H1 (cell line): ENCODE measurements around the gene PPP2R3B. TPM values are rescaled to one million over a fixed set of nuclear protein-coding genes. Genes with fewer than 3 reads are reported as not detected.

Experiments used
- CTCF ChIA-PET: fragments of 300-600 bp; sonication (Branson Sonifier 250); formaldehyde crosslinking; loops from one replicate; lab custom pipeline; 2021; ENCODE audit not compliant: partially characterized antibody; lab: Charles Lee
- POLR2A ChIA-PET: fragments of 300-600 bp; sonication (Branson Sonifier 250); formaldehyde crosslinking; loops from one replicate; lab custom pipeline; 2021; ENCODE audit warnings: inconsistent platforms; ENCODE audit not compliant: partially characterized antibody; lab: Charles Lee
- DNase-seq, 2 experiments: peaks; one replicate each; pipeline versions ENCODE4 v3.0.0 to v3.0.0-alpha.2; 2010 to 2022; ENCODE audit warnings: low spot score in 2 of 2, low read depth in 1 of 2, mixed read lengths in 1 of 2
- FAIRE-seq: peaks from 2 replicates; lab custom pipeline; 2011; peaks lifted over from hg19 to GRCh38; lab: Jason Lieb, UNC
- H2AFZ ChIP-seq: 2 replicates; pipeline ENCODE4 v1.8.1; 2012; ENCODE audit warnings: low read length, inconsistent platforms
- H2AK5ac ChIP-seq: 2 replicates; pipeline ENCODE4 v1.6.1; 2013; ENCODE audit warnings: low read depth, low read length
- H2BK120ac ChIP-seq: replicated peaks from 2 replicates; pipeline ENCODE3; 2013; ENCODE audit warnings: low read depth, low read length, inconsistent platforms
- H2BK12ac ChIP-seq: 2 replicates; pipeline ENCODE4 v1.6.1; 2013; ENCODE audit warnings: low read depth, low read length
- H2BK15ac ChIP-seq: 2 replicates; pipeline ENCODE4 v1.6.1; 2013; ENCODE audit warnings: low read length
- H2BK20ac ChIP-seq: 2 replicates; pipeline ENCODE4 v1.6.1; 2013; ENCODE audit warnings: low read length
- H2BK5ac ChIP-seq: 2 replicates; pipeline ENCODE4 v1.6.1; 2013; ENCODE audit warnings: low read depth, low read length
- H3K14ac ChIP-seq: 2 replicates; pipeline ENCODE4 v1.6.1; 2013; ENCODE audit warnings: inconsistent platforms; ENCODE audit not compliant: insufficient read length
- H3K18ac ChIP-seq: 2 replicates; pipeline ENCODE4 v1.6.1; 2013; ENCODE audit warnings: low read length; ENCODE audit errors: extremely low read depth
- H3K23ac ChIP-seq: 2 replicates; pipeline ENCODE4 v1.6.1; 2013; ENCODE audit warnings: inconsistent platforms; ENCODE audit not compliant: insufficient read length
- H3K23me2 ChIP-seq: 2 replicates; pipeline ENCODE4 v1.6.1; 2013; ENCODE audit warnings: low read depth, low read length
- H3K27ac ChIP-seq: 2 replicates; pipeline ENCODE4 v1.6.1; 2011; ENCODE audit warnings: low read depth, low read length, inconsistent platforms
- H3K27me3 ChIP-seq, 4 experiments: replicated peaks in 1 of 4; 1 replicate in 1 of 4; 2 replicates in 3 of 4; pipeline versions ENCODE4 v1.6.1 to v1.8.1; 2011 to 2013; ENCODE audit warnings: low read length in 3 of 4, mild to moderate bottlenecking in 3 of 4, inconsistent platforms in 2 of 4, mixed read lengths in 2 of 4, moderate library complexity in 1 of 4; ENCODE audit not compliant: control insufficient read depth in 3 of 4, insufficient read depth in 3 of 4; ENCODE audit errors: extremely low read depth in 1 of 4
- H3K36me3 ChIP-seq, 4 experiments: 2 replicates each; pipeline versions ENCODE4 v1.6.1 to v1.8.1; 2011 to 2013; ENCODE audit warnings: mild to moderate bottlenecking in 4 of 4, low read length in 3 of 4, moderate library complexity in 2 of 4, control low read depth in 1 of 4, inconsistent platforms in 1 of 4; ENCODE audit not compliant: insufficient read depth in 4 of 4, control insufficient read depth in 2 of 4
- H3K4ac ChIP-seq: replicated peaks from 2 replicates; pipeline ENCODE3; 2013; ENCODE audit warnings: low read length, low read depth, mixed read lengths, inconsistent platforms; ENCODE audit not compliant: insufficient read length
- H3K4me1 ChIP-seq, 4 experiments: replicated peaks in 1 of 4; 1 replicate in 1 of 4; 2 replicates in 3 of 4; pipeline versions ENCODE4 v1.6.1 to v1.8.1; 2011 to 2013; ENCODE audit warnings: low read length in 3 of 4, inconsistent platforms in 2 of 4, mixed read lengths in 1 of 4; ENCODE audit not compliant: insufficient read depth in 4 of 4, control insufficient read depth in 3 of 4
- H3K4me2 ChIP-seq, 2 experiments: 2 replicates each; pipeline versions ENCODE4 v1.6.1 to v1.8.1; 2011 to 2013; ENCODE audit warnings: low read depth in 2 of 2, low read length in 2 of 2, control low read depth in 1 of 2, inconsistent platforms in 1 of 2, mild to moderate bottlenecking in 1 of 2; ENCODE audit not compliant: insufficient read depth in 1 of 2
- H3K4me3 ChIP-seq, 4 experiments: fragments of 200-600, 300-600 bp in 1 of 4; sonication (generic), shearing (Covaris generic), sonication (Bioruptor Twin) in 1 of 4; 2 replicates each; pipeline versions ENCODE4 v1.5.1 to v1.8.1; 2011 to 2016; ENCODE audit warnings: low read length in 4 of 4, low read depth in 3 of 4, control low read depth in 2 of 4, inconsistent platforms in 2 of 4, mild to moderate bottlenecking in 2 of 4, mixed read lengths in 1 of 4, moderate library complexity in 1 of 4; ENCODE audit not compliant: insufficient read depth in 2 of 4; ENCODE audit errors: extremely low read depth in 1 of 4
- H3K56ac ChIP-seq: replicated peaks from 2 replicates; pipeline ENCODE3; 2013; ENCODE audit warnings: low read depth, mild to moderate bottlenecking, mixed read lengths, low read length, inconsistent platforms; ENCODE audit not compliant: insufficient read length
- H3K79me1 ChIP-seq: 2 replicates; pipeline ENCODE4 v1.6.1; 2013; ENCODE audit warnings: low read depth, low read length, control low read depth
- H3K79me2 ChIP-seq, 2 experiments: 2 replicates each; pipeline versions ENCODE4 v1.6.1 to v1.8.1; 2012 to 2013; ENCODE audit warnings: low read length in 2 of 2, mild to moderate bottlenecking in 2 of 2, inconsistent platforms in 1 of 2; ENCODE audit not compliant: insufficient read depth in 2 of 2, control insufficient read depth in 1 of 2
- H3K9ac ChIP-seq, 4 experiments: replicated peaks in 1 of 4; 1 replicate in 1 of 4; 2 replicates in 3 of 4; pipeline versions ENCODE4 v1.6.1 to v1.8.1; 2011 to 2013; ENCODE audit warnings: low read depth in 3 of 4, low read length in 3 of 4, control low read depth in 2 of 4, mild to moderate bottlenecking in 2 of 4, moderate library complexity in 2 of 4, inconsistent platforms in 1 of 4; ENCODE audit errors: extremely low read depth in 1 of 4
- H3K9me3 ChIP-seq, 2 experiments: 2 replicates each; pipeline versions ENCODE4 v1.6.1 to v1.8.1; 2012 to 2013; ENCODE audit warnings: mild to moderate bottlenecking in 2 of 2, moderate library complexity in 2 of 2, control low read depth in 1 of 2, inconsistent platforms in 1 of 2, low read depth in 1 of 2, low read length in 1 of 2, mixed read lengths in 1 of 2; ENCODE audit not compliant: insufficient read depth in 2 of 2
- H4K20me1 ChIP-seq, 2 experiments: replicated peaks in 1 of 2; 2 replicates each; pipeline versions ENCODE3 to v1.8.1; 2011 to 2013; ENCODE audit warnings: inconsistent platforms in 2 of 2, low read length in 2 of 2, mild to moderate bottlenecking in 1 of 2; ENCODE audit not compliant: insufficient read depth in 2 of 2, control insufficient read depth in 1 of 2
- H4K5ac ChIP-seq: 2 replicates; pipeline ENCODE4 v1.6.1; 2013; ENCODE audit warnings: low read length, low read depth, mixed read lengths, inconsistent platforms; ENCODE audit not compliant: insufficient read length
- H4K8ac ChIP-seq: 2 replicates; pipeline ENCODE4 v1.8.0; 2013; ENCODE audit warnings: mild to moderate bottlenecking, moderate library complexity, low read length, inconsistent platforms; ENCODE audit not compliant: insufficient read depth; ENCODE audit errors: extremely low read depth
- H4K91ac ChIP-seq: replicated peaks from 2 replicates; pipeline ENCODE3; 2013; ENCODE audit warnings: low read length, mixed read lengths, inconsistent platforms; ENCODE audit not compliant: insufficient read length
- ASH2L ChIP-seq: fragments of 200-600, 300-600 bp; sonication (generic); IDR thresholded peaks from one replicate; pipeline ENCODE4 v1.7.1; 2017; ENCODE audit warnings: low read length
- CREB1 ChIP-seq: IDR thresholded peaks from 2 replicates; pipeline ENCODE4 v1.6.1; 2012; ENCODE audit warnings: inconsistent platforms
- MAX ChIP-seq: IDR thresholded peaks from 2 replicates; pipeline ENCODE4 v1.6.1; 2012; ENCODE audit warnings: inconsistent platforms
- RFX5 ChIP-seq: IDR thresholded peaks from 2 replicates; pipeline ENCODE4 v1.6.1; 2011; ENCODE audit warnings: low read depth, low read length, improper control_type of control experiment, borderline replicate concordance
- TAF7 ChIP-seq: optimal IDR thresholded peaks from 2 replicates; pipeline ENCODE3; 2011; ENCODE audit warnings: low read depth, mild to moderate bottlenecking, inconsistent platforms, low read length, moderate library complexity, borderline replicate concordance
- YY1 ChIP-seq: IDR thresholded peaks from 2 replicates; pipeline ENCODE4 v1.6.1; 2011; ENCODE audit warnings: low read depth, mild to moderate bottlenecking, low read length
- ZNF274 ChIP-seq: IDR thresholded peaks from 2 replicates; pipeline ENCODE4 v1.7.0; 2012; ENCODE audit warnings: low read length, borderline replicate concordance; ENCODE audit errors: extremely low read depth
- WGBS, 2 experiments: shearing (Covaris generic) in 1 of 2; methylation state at CpG; one replicate each; pipeline versions ENCODE4 v1.1.6 to v1.1.7; 2013 to 2015; ENCODE audit warnings: low lambda C conversion rate in 2 of 2, mixed read lengths in 2 of 2, inconsistent platforms in 1 of 2, low coverage in 1 of 2, missing lambda C conversion rate in 1 of 2; ENCODE audit not compliant: insufficient replicate concordance in 2 of 2, insufficient coverage in 1 of 2, insufficient read length in 1 of 2; ENCODE audit errors: extremely low coverage in 1 of 2, missing lambda C conversion rate in 1 of 2; 5-methylcytosine and 5-hydroxymethylcytosine counted together
- polyA plus RNA-seq, 7 experiments: library from polyadenylated mRNA; depleted of rRNA in 3 of 7; stranded (reverse) in 5 of 7; unstranded in 2 of 7; fragments of >200 nt in 5 of 7; fragments of 200-250 nt in 2 of 7; gene quantifications; 1 replicate in 5 of 7; 2 replicates in 1 of 7; 4 replicates in 1 of 7; pipeline versions ENCODE4 v1.2.1 to v1.2.3, GENCODE V29; 2011 to 2013; ENCODE audit warnings: missing spikeins in 2 of 7, mixed read lengths in 2 of 7
- total RNA-seq: library from RNA; stranded (reverse); fragmentation: NEBNext Ultra II Directional; extraction: Animal tissue kit (Norgen Biotek cat#: 25700); gene quantifications from 2 replicates; pipeline ENCODE4 v1.2.1, GENCODE V29; 2021

PPP2R3B gene
- total and polyA plus RNA-seq, 2 of the 8 experiments (the other 6 are each of a cell fraction or from before 2014, with no cell fraction given) = 47.6 to 86.7 TPM

- Histone ChIP-seq H4K91ac (no peak overlapping the region), H3K9ac (no peak overlapping the region), H3K23ac (no peak overlapping the region), H3K4ac (no peak overlapping the region), H2BK120ac (no peak overlapping the region), H3K79me1 (peaks cover 14% of the 10 kb centered on the region), H2BK5ac (no peak overlapping the region), H2BK15ac (no peak overlapping the region), H4K8ac (no peak overlapping the region), H2AK5ac (no peak overlapping the region), H3K4me3 (no peak overlapping the region), H2AFZ (no peak overlapping the region), H3K18ac (no peak overlapping the region), H2BK20ac (no peak overlapping the region), H3K27me3 (no peaks in the 10 kb centered on the region; a peak in 1 of 7 replicates), H3K79me2 (peaks cover 11 to 47% of the 10 kb centered on the region in 2 experiments), H4K5ac (no peak overlapping the region), H3K36me3 (peaks cover 44 to 83% (median 72%) of the 10 kb centered on the region in 4 experiments), H3K23me2 (peaks cover 3% of the 10 kb centered on the region), H3K9me3 (peaks cover 0 to 4% of the 10 kb centered on the region in 2 experiments; a peak in 1 of 4 replicates), H3K14ac (no peak overlapping the region), H3K4me1 (peaks cover 0 to 7% (median 4%) of the 10 kb centered on the region in 4 experiments; a peak in 6 of 7 replicates), H3K27ac (no peak overlapping the region), H4K20me1 (peaks cover 23 to 28% of the 10 kb centered on the region in 2 experiments), H3K56ac (no peak overlapping the region), H3K4me2 (no peak overlapping the region), H2BK12ac (no peak overlapping the region)
- DNase-seq = no peak
- ChIA-PET POLR2A (no interaction called here), CTCF (no interaction called here)
- no peak for FAIRE-seq
- WGBS, 2 experiments = 92% methylated on average over 7 of the region's 7 CpGs; no CpG with 5 or more reads in 1 of the 2 experiments
- TF ChIP-seq YY1 = no peak
- TF ChIP-seq ZNF274 = no peak
- TF ChIP-seq TAF7 = no peak
- no peak for TF ChIP-seq MAX
- TF ChIP-seq RFX5 = no peak
- TF ChIP-seq ASH2L = no peak
- no peak for TF ChIP-seq CREB1
These were observed 99.0 kb downstream of the PPP2R3B start for GRCh38 chrX:287670-288069.
